NCI-H510A (cell line): ENCODE measurements around the gene KCNN4.
"Not testable (repeated sequence)": the region's sequence is repeated elsewhere in the genome, so short reads cannot be mapped to it uniquely, and the experiment has no call there.

ENCODE experiments used
- DNase-seq: peaks from one replicate; lab custom pipeline; 2025; lab: John Stamatoyannopoulos, UW

The KCNN4 gene

GRCh38 chr19:43798546-43799409 lies 18.0 kb upstream of the KCNN4 start:
- DNase-seq, result peak; percentile 37

- DNase-seq, result no peak
Measured at GRCh38 chr19:43798026-43798545, 17.3 kb upstream of the KCNN4 start.

- no peak for DNase-seq
Measured at GRCh38 chr19:43797556-43797955, 16.8 kb upstream of the KCNN4 start.

- no peak for DNase-seq
Measured at GRCh38 chr19:43797118-43797517, 16.3 kb upstream of the KCNN4 start.

- no peak for DNase-seq
Measured at GRCh38 chr19:43790587-43790986, 9.8 kb upstream of the KCNN4 start.

GRCh38 chr19:43789029-43789428 lies 8.3 kb upstream of the KCNN4 start:
- no peak for DNase-seq

GRCh38 chr19:43786665-43787064 lies 5.9 kb upstream of the KCNN4 start:
- DNase-seq, result no peak

- no peak for DNase-seq
Measured at GRCh38 chr19:43784981-43785808, 4.4 kb upstream of the KCNN4 start.

GRCh38 chr19:43784241-43784980 lies 3.6 kb upstream of the KCNN4 start:
- no peak for DNase-seq

GRCh38 chr19:43783636-43784035 lies 2.9 kb upstream of the KCNN4 start:
- no peak for DNase-seq

GRCh38 chr19:43782689-43783231 lies 2.0 kb upstream of the KCNN4 start:
- no peak for DNase-seq

GRCh38 chr19:43782311-43782660 lies 1.5 kb upstream of the KCNN4 start:
- DNase-seq, result no peak

- DNase-seq, result no peak
Measured at GRCh38 chr19:43781630-43782310, 997 bp upstream of the KCNN4 start.

GRCh38 chr19:43779820-43780219 lies 953 bp downstream of the KCNN4 start:
- DNase-seq, result no peak

GRCh38 chr19:43779147-43779819 lies 1.5 kb downstream of the KCNN4 start:
- DNase-seq, result no peak

GRCh38 chr19:43778651-43779050 lies 2.1 kb downstream of the KCNN4 start:
- DNase-seq, result peak; percentile 83

GRCh38 chr19:43777163-43777695 lies 3.5 kb downstream of the KCNN4 start:
- no peak for DNase-seq

- DNase-seq, result no peak
Measured at GRCh38 chr19:43776286-43776685, 4.5 kb downstream of the KCNN4 start.

GRCh38 chr19:43775299-43775890 lies 5.4 kb downstream of the KCNN4 start:
- no peak for DNase-seq

- DNase-seq, result not testable (repeated sequence)
Measured at GRCh38 chr19:43774940-43775258, 5.9 kb downstream of the KCNN4 start.
